ENCODE data around the gene LMAN1. TPM values are rescaled to one million over a fixed set of nuclear protein-coding genes. Genes with fewer than 3 reads are reported as not detected.

LMAN1 gene
- total and polyA plus RNA-seq, 10 of the 15 experiments (the other 5 are each of a cell fraction or from before 2014, with no cell fraction given) = 15.0 to 78.9 (median 67.5) TPM

DNA sequence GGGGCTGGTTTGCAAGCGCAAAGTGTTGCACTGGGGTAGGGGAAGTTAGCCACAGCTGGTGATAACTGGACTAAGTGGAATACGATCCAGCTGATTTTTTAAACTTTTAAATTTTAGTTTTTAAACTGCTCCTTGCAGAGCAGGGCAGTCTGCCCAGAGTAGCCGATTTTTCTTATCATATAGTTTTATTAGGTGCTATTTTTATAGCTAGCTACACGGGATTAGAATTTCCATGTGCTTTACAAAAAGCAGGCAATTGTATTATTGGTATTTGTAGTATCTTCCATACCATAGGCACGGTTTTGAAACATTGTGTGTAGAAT is 50.2 kb downstream of the LMAN1 start (continued):
- TF ChIP-seq, protein P1, sequence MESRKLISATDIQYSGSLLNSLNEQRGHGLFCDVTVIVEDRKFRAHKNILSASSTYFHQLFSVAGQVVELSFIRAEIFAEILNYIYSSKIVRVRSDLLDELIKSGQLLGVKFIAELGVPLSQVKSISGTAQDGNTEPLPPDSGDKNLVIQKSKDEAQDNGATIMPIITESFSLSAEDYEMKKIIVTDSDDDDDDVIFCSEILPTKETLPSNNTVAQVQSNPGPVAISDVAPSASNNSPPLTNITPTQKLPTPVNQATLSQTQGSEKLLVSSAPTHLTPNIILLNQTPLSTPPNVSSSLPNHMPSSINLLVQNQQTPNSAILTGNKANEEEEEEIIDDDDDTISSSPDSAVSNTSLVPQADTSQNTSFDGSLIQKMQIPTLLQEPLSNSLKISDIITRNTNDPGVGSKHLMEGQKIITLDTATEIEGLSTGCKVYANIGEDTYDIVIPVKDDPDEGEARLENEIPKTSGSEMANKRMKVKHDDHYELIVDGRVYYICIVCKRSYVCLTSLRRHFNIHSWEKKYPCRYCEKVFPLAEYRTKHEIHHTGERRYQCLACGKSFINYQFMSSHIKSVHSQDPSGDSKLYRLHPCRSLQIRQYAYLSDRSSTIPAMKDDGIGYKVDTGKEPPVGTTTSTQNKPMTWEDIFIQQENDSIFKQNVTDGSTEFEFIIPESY (IDR thresholded peaks at IDR 0.05) = no peak
- TF ChIP-seq GABPA (IDR thresholded peaks at IDR 0.05; ENCODE audit: low read depth) = no peak
- TF ChIP-seq MYB (IDR thresholded peaks at IDR 0.05; ENCODE audit: borderline replicate concordance, low read depth, low read length) = no peak
- no peak for TF ChIP-seq SIN3A (IDR thresholded peaks at IDR 0.05; ENCODE audit: low read depth, low read length)
- TF ChIP-seq MEF2A (IDR thresholded peaks at IDR 0.05; ENCODE audit: insufficient read depth, low read depth, low read length) = no peak
- TF ChIP-seq MTA3 (IDR thresholded peaks at IDR 0.05; ENCODE audit: borderline replicate concordance, low read length) = no peak

DNA sequence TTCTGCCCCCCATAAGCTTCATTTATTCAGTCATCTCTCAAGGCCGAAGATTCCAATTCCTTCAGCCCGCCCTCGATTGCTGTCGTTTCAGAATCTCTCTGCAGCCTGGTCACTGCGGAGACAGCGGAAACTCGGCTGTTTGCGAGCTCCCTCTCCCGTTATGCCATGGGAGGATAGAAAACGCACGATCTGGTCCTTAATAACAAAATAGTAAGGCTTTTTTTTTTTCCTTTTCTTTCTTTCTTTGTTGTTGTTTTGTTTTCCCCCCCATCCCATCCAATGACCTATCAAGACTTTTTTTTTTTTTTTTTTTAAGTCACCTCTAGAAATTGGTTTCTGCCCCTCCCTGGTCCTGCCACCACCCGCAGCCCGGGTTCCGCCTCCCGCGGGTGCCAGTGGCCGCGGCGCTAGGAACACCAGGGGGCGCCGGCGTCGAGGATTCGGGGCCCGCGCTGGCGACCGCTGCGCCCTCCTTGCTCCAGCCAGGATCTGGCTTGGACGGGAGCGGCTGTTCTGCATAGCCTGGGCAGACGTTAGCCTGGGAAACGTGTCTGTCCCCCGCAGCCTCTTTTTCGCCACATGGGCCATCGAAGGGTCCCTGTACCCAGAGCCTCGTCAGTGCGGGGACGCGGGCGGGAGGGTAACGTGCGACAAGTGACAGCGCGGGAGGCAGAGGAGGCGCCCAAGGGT is 50.7 kb downstream of the LMAN1 start:
- Histone ChIP-seq H3K27me3 (replicated peaks in 1 of 2; ENCODE audit: control insufficient read depth in 2 of 2, insufficient read depth in 2 of 2, low read length in 1 of 2) (peaks cover 3 to 4% of the 10 kb centered on the region in 2 experiments; a peak in 2 of 4 replicates), H3K4me3 (peak overlapping the region; percentile 55; the same call in 1 of the 2 replicates), H3K36me3 (ENCODE audit: control insufficient read depth in 2 of 2, insufficient read depth in 2 of 2, low read length in 1 of 2) (no peaks in the 10 kb centered on the region), H3K27ac (ENCODE audit: control insufficient read depth, insufficient read depth) (no peak overlapping the region), H2AFZ (ENCODE audit: control insufficient read depth, low read depth, low read length) (peak overlapping the region; percentile 75), H3K4me1 (ENCODE audit: control insufficient read depth, insufficient read depth, low read length) (no peaks in the 10 kb centered on the region), H3K9me3 (replicated peaks; ENCODE audit: control insufficient read depth, insufficient read depth, low read length) (no peaks in the 10 kb centered on the region), H4K20me1 (ENCODE audit: control insufficient read depth, insufficient read depth) (no peaks in the 10 kb centered on the region), H3K9ac (ENCODE audit: control insufficient read depth, insufficient read depth, low read length) (no peak overlapping the region), H3K4me2 (ENCODE audit: control insufficient read depth, insufficient read depth) (peak overlapping the region; percentile 72), H3K79me2 (ENCODE audit: control insufficient read depth, insufficient read depth, low read length) (no peaks in the 10 kb centered on the region)
- intact Hi-C loops (cut with micrococcal nuclease; ENCODE audit: unreplicated experiment) (loop anchor here (1.0 to 2.0 kb wide), 2 partner anchors 59 to 94 kb away; no protein-coding TSS in a partner anchor), in situ Hi-C loops (cut with MboI) (no loop called here)
- TF ChIP-seq RB1 (IDR thresholded peaks at IDR 0.05; ENCODE audit: borderline replicate concordance) (peak; percentile 67; the same call in 1 of the 2 replicates), SMC3 (IDR thresholded peaks at IDR 0.05; ENCODE audit: borderline replicate concordance, low read length) (peak; percentile 91), BHLHE40 (IDR thresholded peaks at IDR 0.05; ENCODE audit: borderline replicate concordance in 1 of 2, low read depth in 2 of 2, low read length in 1 of 2) (peak; percentile 21 to 34; a peak in 3 of 4 replicates), SUZ12 (IDR thresholded peaks at IDR 0.05; ENCODE audit: unreplicated experiment) (peak; percentile 44), RAD21 (IDR thresholded peaks at IDR 0.05; ENCODE audit: insufficient read depth, low read depth, low read length) (peak; percentile 78), GATAD2B (conservative IDR thresholded peaks at IDR 0.05; ENCODE audit: low read depth) (no peak), MXI1 (IDR thresholded peaks at IDR 0.05; ENCODE audit: low read depth, low read length) (no peak)
- TF ChIP-seq, protein P2, sequence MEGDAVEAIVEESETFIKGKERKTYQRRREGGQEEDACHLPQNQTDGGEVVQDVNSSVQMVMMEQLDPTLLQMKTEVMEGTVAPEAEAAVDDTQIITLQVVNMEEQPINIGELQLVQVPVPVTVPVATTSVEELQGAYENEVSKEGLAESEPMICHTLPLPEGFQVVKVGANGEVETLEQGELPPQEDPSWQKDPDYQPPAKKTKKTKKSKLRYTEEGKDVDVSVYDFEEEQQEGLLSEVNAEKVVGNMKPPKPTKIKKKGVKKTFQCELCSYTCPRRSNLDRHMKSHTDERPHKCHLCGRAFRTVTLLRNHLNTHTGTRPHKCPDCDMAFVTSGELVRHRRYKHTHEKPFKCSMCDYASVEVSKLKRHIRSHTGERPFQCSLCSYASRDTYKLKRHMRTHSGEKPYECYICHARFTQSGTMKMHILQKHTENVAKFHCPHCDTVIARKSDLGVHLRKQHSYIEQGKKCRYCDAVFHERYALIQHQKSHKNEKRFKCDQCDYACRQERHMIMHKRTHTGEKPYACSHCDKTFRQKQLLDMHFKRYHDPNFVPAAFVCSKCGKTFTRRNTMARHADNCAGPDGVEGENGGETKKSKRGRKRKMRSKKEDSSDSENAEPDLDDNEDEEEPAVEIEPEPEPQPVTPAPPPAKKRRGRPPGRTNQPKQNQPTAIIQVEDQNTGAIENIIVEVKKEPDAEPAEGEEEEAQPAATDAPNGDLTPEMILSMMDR (IDR thresholded peaks at IDR 0.05 in 2 of 3, conservative IDR thresholded peaks at IDR 0.05 in 1 of 3; ENCODE audit: control insufficient read depth in 2 of 3, extremely low read depth in 1 of 3, insufficient read depth in 1 of 3, low read depth in 3 of 3, low read length in 3 of 3) = peak; percentile 67 to 83 (median 82)
- FAIRE-seq = no peak
- ChIA-PET SMC1A (ENCODE audit: uncharacterized antibody, unreplicated experiment) (interaction anchor here (0.6 to 5.2 kb wide), 9 partner anchors 48 to 1133 kb away, joined by 3 to 72 read pairs (median 4); no protein-coding TSS in a partner anchor), CTCF (interaction anchor here (0.6 to 10.6 kb wide), 23 partner anchors 8 to 744 kb away, joined by 3 to 165 read pairs (median 3); partner anchors contain the start of gene CPLX4), POLR2A (no interaction called here), RAD21 (ENCODE audit: unreplicated experiment) (interaction anchor here (0.6 to 4.8 kb wide), 5 partner anchors 10 to 474 kb away, joined by 3 to 46 read pairs (median 3); partner anchors contain the start of gene CPLX4)
- DNase-seq (ENCODE audit: low read depth, low spot score) = no peak
- no TSS peak for BruUV-seq (replicated peaks)
- 9% methylated on average over 46 of the region's 46 CpGs for WGBS (ENCODE audit: insufficient coverage, insufficient replicate concordance, low lambda C conversion rate, missing lambda C conversion rate)
- ATAC-seq = peak; percentile 99

Measured in GM12878 (cell line).